Breast epithelium (tissue), 3 donors: ENCODE data around the gene EDDM13.

ENCODE experiments used
- POLR2A ChIP-seq: fragments of 450-650 bp; IDR thresholded peaks from one replicate; pipeline ENCODE4 v1.6.1; 2016; ENCODE audit warnings: antibody characterized with exemption, mild to moderate bottlenecking, moderate library complexity
- POLR2AphosphoS5 ChIP-seq, 3 donors: sonication (generic); formaldehyde crosslinking; IDR thresholded peaks; one replicate each; pipeline ENCODE4 v1.6.1; 2017; ENCODE audit warnings: antibody characterized with exemption in 3 of 3
- TF ChIP-seq, protein P1 (sequence below), 3 donors: fragments of 450-650 bp; IDR thresholded peaks; one replicate each; pipeline ENCODE4 v1.5.1; 2016 to 2017; ENCODE audit warnings: antibody characterized with exemption in 3 of 3, mild to moderate bottlenecking in 3 of 3, moderate library complexity in 3 of 3

DNA sequence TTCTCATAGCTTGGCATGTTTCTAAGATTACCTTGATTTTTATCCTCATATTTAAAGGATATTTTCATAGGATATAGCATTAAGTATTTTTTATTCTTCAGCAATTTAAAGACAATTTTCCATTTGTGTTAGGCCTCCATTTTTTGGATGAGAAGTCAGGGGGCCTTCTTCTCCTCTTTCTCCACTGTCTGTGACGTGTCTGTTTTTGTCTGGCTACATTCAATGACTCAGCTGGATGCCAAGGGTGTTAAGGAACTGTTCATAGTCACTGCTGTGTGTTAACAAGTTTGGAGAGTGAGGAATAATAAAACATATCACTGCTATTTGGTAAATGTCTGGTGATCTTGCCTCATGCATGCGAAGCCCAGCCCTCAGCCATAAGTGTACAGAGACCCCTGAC lies 84.4 kb downstream of the EDDM13 start:
- no peak for TF ChIP-seq POLR2AphosphoS5 (IDR thresholded peaks at IDR 0.05)
- TF ChIP-seq, protein P1, sequence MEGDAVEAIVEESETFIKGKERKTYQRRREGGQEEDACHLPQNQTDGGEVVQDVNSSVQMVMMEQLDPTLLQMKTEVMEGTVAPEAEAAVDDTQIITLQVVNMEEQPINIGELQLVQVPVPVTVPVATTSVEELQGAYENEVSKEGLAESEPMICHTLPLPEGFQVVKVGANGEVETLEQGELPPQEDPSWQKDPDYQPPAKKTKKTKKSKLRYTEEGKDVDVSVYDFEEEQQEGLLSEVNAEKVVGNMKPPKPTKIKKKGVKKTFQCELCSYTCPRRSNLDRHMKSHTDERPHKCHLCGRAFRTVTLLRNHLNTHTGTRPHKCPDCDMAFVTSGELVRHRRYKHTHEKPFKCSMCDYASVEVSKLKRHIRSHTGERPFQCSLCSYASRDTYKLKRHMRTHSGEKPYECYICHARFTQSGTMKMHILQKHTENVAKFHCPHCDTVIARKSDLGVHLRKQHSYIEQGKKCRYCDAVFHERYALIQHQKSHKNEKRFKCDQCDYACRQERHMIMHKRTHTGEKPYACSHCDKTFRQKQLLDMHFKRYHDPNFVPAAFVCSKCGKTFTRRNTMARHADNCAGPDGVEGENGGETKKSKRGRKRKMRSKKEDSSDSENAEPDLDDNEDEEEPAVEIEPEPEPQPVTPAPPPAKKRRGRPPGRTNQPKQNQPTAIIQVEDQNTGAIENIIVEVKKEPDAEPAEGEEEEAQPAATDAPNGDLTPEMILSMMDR (IDR thresholded peaks at IDR 0.05) = no peak
- TF ChIP-seq POLR2A = no peak
